Amniotic stem cell (primary cell): Measurements from ENCODE around the gene TMEM86A.

ENCODE experiments used
- DNase-seq: peaks from one replicate; lab custom pipeline; 2025; lab: John Stamatoyannopoulos, UW

The TMEM86A gene

GRCh38 chr11:18700375-18700774 is 1.8 kb downstream of the TMEM86A start:
- no peak for DNase-seq

GRCh38 chr11:18700872-18701271 is 2.3 kb downstream of the TMEM86A start:
- no peak for DNase-seq

- no peak for DNase-seq
These were observed 3.1 kb downstream of the TMEM86A start for GRCh38 chr11:18701614-18702216.

- no peak for DNase-seq
These were observed 4.6 kb downstream of the TMEM86A start for GRCh38 chr11:18703001-18703763.

GRCh38 chr11:18704045-18704645 is 5.6 kb downstream of the TMEM86A start:
- no peak for DNase-seq

GRCh38 chr11:18704698-18705097 is 6.1 kb downstream of the TMEM86A start:
- DNase-seq, result no peak

- DNase-seq, result no peak
These were observed 7.2 kb downstream of the TMEM86A start for GRCh38 chr11:18705651-18706281.

- no peak for DNase-seq
These were observed 8.0 kb downstream of the TMEM86A start for GRCh38 chr11:18706330-18707243.

- no peak for DNase-seq
These were observed 9.3 kb downstream of the TMEM86A start for GRCh38 chr11:18707811-18708340.

GRCh38 chr11:18709414-18709813 is 10.8 kb downstream of the TMEM86A start:
- DNase-seq, result no peak

- no peak for DNase-seq
These were observed 12.0 kb downstream of the TMEM86A start for GRCh38 chr11:18710545-18710944.

- DNase-seq, result no peak
These were observed 15.3 kb downstream of the TMEM86A start for GRCh38 chr11:18713646-18714442.

GRCh38 chr11:18714443-18714780 is 15.8 kb downstream of the TMEM86A start:
- DNase-seq, result no peak

- no peak for DNase-seq
These were observed 16.9 kb downstream of the TMEM86A start for GRCh38 chr11:18715476-18715875.

- no peak for DNase-seq
These were observed 21.7 kb downstream of the TMEM86A start for GRCh38 chr11:18720091-18720807.

GRCh38 chr11:18720808-18721560 is 22.4 kb downstream of the TMEM86A start:
- DNase-seq, result peak; percentile 66

GRCh38 chr11:18721561-18722292 is 23.1 kb downstream of the TMEM86A start:
- no peak for DNase-seq

- DNase-seq, result no peak
These were observed 23.7 kb downstream of the TMEM86A start for GRCh38 chr11:18722293-18722637.

GRCh38 chr11:18723991-18724390 is 25.4 kb downstream of the TMEM86A start:
- no peak for DNase-seq
